ENCODE data around the gene ZNF580.

GRCh38 chr19:55674459-55674840, 33.6 kb downstream of the ZNF580 start:
- TF ChIP-seq EP300 (IDR thresholded peaks at IDR 0.05; ENCODE audit: borderline replicate concordance in 1 of 2, control insufficient read depth in 1 of 2, low read depth in 2 of 2, low read length in 2 of 2) = no peak
- TF ChIP-seq NKRF (conservative IDR thresholded peaks at IDR 0.05) = no peak
- TF ChIP-seq CTCF (IDR thresholded peaks at IDR 0.05 in 2 of 3, conservative IDR thresholded peaks at IDR 0.05 in 1 of 3; ENCODE audit: control insufficient read depth in 2 of 3, extremely low read depth in 1 of 3, insufficient read depth in 1 of 3, low read depth in 3 of 3, low read length in 3 of 3) = no peak
- TF ChIP-seq NFIC (IDR thresholded peaks at IDR 0.05; ENCODE audit: low read depth, low read length) = no peak
- no peak for TF ChIP-seq E4F1 (IDR thresholded peaks at IDR 0.05; ENCODE audit: borderline replicate concordance, partially characterized antibody)
